Upper lobe of left lung (tissue), 6 donors: ENCODE results near the gene TAGLN3. TPM values are rescaled to one million over a fixed set of nuclear protein-coding genes. Genes with fewer than 3 reads are reported as not detected.

Experiments
- ATAC-seq, 2 donors: fragments of 200-7000 bp; cut with Tn5 transposase; one replicate each; pipeline ENCODE4 v1.9.1; 2022; ENCODE audit warnings: mild to moderate bottlenecking in 2 of 2, moderate library complexity in 2 of 2; ENCODE audit not compliant: low FRiP score in 2 of 2
- DNase-seq, 2 donors: peaks; one replicate each; pipeline ENCODE4 v3.0.0-alpha.2; 2019 to 2020
- H3K27ac ChIP-seq, 4 donors: fragments of 200-600 bp; sonication (generic); one replicate each; pipeline ENCODE4 v1.5.1; 2016 to 2019
- H3K27me3 ChIP-seq, 4 donors: fragments of 200-600 bp; sonication (generic); one replicate each; pipeline ENCODE4 v1.5.1; 2017 to 2019
- H3K36me3 ChIP-seq, 4 donors: fragments of 200-600 bp; sonication (generic); one replicate each; pipeline ENCODE4 v1.5.1; 2016 to 2019
- H3K4me1 ChIP-seq, 4 donors: fragments of 200-600 bp; sonication (generic); one replicate each; pipeline ENCODE4 v1.5.1; 2018 to 2019
- H3K4me3 ChIP-seq, 4 donors: fragments of 200-600 bp; sonication (generic); one replicate each; pipeline ENCODE4 v1.5.1; 2017 to 2019; ENCODE audit warnings: mild to moderate bottlenecking in 2 of 4, moderate library complexity in 1 of 4
- H3K9me3 ChIP-seq, 4 donors: fragments of 200-600 bp; sonication (generic); one replicate each; pipeline ENCODE4 v1.5.1; 2018 to 2019
- EP300 ChIP-seq, 4 donors: sonication (generic); formaldehyde crosslinking; IDR thresholded peaks; one replicate each; pipeline ENCODE4 v1.5.1; 2017; ENCODE audit warnings: antibody characterized with exemption in 4 of 4, control low read depth in 2 of 4
- POLR2A ChIP-seq, 4 donors: fragments of 450-650 bp; IDR thresholded peaks; one replicate each; pipeline ENCODE4 v1.5.1; 2016 to 2017; ENCODE audit warnings: antibody characterized with exemption in 4 of 4, mild to moderate bottlenecking in 2 of 4
- POLR2AphosphoS5 ChIP-seq, 2 donors: sonication (generic); formaldehyde crosslinking; IDR thresholded peaks; one replicate each; pipeline ENCODE4 v1.5.1; 2017; ENCODE audit warnings: antibody characterized with exemption in 2 of 2
- WGBS, 2 donors: methylation state at CpG; one replicate each; pipeline ENCODE4 v1.1.5; 2017 to 2018; 5-methylcytosine and 5-hydroxymethylcytosine counted together
- total RNA-seq, 6 donors: library from RNA; depleted of rRNA in 4 of 6; stranded (reverse); fragments of >200 nt in 4 of 6; gene quantifications; one replicate each; pipeline versions ENCODE4 v1.1.0 to v1.2.1, GENCODE V29; 2016 to 2021
- TF ChIP-seq, protein P1 (sequence below), 6 experiments: fragments of 450-650 bp in 4 of 6; fragments of 200-600 bp in 2 of 6; sonication (generic) in 2 of 6; IDR thresholded peaks; one replicate each; pipeline ENCODE4 v1.5.1; 2016 to 2019; ENCODE audit warnings: antibody characterized with exemption in 6 of 6
- donor health status: DM: no; HTN: no; CAD: no; lungs with moderate emphysema.
- donor health status: DM: no; HTN: yes; CAD: no; lungs with severe emphysema.

TAGLN3 gene
- total RNA-seq, result 1 to 10 TPM in 1 of 6 donors, not detected in 5; 1.5 TPM

DNA sequence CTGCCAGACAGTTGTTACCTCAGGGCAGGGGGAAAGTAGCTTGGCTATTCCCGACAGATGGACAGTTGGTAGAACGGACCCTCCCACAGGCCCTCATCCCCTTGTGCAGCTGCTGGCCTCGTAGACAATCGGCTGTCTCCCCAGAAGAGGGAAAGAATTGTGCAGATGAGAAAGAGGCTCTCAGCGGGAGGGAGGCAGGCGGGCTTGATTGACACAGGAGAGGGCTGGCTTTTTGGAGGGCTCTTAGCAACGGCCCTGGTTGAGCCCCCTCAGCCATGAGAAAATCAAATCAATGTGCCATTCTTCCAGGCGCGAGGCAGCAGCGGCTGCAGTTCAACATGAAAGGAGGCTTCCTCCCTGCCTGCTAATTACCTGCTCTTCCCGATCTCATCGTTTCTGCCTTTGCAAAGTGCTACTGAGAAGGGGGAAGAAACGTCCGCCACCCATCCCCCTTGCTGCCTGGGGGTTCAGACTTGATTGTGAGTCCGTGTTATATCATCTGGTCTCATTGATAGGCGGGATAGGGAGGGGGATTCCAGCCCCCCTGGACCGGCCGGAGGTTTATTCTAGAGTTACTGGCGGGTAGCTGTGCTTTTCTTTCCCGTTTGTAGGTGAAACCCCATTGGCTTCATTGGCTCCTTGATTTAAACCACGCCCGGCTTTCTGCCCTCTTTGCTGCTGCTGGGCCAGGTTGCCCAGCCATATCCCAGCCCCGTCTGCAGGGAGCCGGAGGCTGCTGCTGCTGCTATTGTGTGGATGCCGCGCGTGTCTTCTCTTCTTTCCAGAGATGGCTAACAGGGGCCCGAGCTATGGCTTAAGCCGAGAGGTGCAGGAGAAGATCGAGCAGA lies at the start of gene TAGLN3:
Gene TAGLN3 (plus strand): TSS at position 287 of the 848 bp plus-strand sequence. CDS start 501 bp downstream, at position 788.
- Histone ChIP-seq H3K27ac (no peak within 1 kb of the TSS), H3K9me3 (no peaks in the 10 kb centered on the region), H3K4me1 (peaks cover 9 to 13% (median 11%) of the 10 kb centered on the region in 4 donors), H3K4me3 (peak within 1 kb of the TSS; percentile 9 to 45 (median 30)), H3K36me3 (no peaks in the 10 kb centered on the region), H3K27me3 (peaks cover 0 to 3% (median 0%) of the 10 kb centered on the region in 4 donors)
- DNase-seq, result peak in 1 of 2 donors; percentile 54
- ATAC-seq, result peak; percentile 7 to 53
- 15 to 23% methylated on average over 27 to 30 of the region's 30 CpGs for WGBS, 2 donors
- TF ChIP-seq, protein P1, sequence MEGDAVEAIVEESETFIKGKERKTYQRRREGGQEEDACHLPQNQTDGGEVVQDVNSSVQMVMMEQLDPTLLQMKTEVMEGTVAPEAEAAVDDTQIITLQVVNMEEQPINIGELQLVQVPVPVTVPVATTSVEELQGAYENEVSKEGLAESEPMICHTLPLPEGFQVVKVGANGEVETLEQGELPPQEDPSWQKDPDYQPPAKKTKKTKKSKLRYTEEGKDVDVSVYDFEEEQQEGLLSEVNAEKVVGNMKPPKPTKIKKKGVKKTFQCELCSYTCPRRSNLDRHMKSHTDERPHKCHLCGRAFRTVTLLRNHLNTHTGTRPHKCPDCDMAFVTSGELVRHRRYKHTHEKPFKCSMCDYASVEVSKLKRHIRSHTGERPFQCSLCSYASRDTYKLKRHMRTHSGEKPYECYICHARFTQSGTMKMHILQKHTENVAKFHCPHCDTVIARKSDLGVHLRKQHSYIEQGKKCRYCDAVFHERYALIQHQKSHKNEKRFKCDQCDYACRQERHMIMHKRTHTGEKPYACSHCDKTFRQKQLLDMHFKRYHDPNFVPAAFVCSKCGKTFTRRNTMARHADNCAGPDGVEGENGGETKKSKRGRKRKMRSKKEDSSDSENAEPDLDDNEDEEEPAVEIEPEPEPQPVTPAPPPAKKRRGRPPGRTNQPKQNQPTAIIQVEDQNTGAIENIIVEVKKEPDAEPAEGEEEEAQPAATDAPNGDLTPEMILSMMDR (IDR thresholded peaks at IDR 0.05), result no peak
- TF ChIP-seq POLR2A (IDR thresholded peaks at IDR 0.05) (no peak), POLR2AphosphoS5 (IDR thresholded peaks at IDR 0.05) (no peak), EP300 (IDR thresholded peaks at IDR 0.05) (no peak)

DNA sequence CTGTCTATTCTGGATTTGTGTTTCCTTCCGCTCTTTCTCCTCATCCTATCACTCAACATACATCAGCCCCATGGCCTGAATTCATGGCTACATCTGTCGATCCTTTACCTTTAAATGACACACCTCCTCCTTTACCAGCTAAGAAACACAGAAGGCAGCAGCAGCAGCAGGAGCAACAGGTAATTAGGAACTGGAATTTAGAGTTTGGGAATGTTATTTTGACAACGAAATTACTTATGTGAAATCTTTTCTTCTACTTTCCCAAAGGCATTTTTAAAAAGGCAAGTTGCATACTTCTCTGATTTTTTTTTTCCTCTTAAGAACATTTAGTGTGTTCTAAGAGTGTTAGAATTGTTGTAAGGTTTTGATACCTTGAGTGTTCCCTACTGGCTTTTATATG lies 49.0 kb upstream of the TAGLN3 start:
- H3K27ac ChIP-seq, result no peak overlapping the region
- DNase-seq, result no peak
- no peak for ATAC-seq
- 79 to 82% methylated on average over 3 of the region's 3 CpGs for WGBS, 2 donors
- no peak for TF ChIP-seq POLR2A (IDR thresholded peaks at IDR 0.05)
- no peak for TF ChIP-seq EP300 (IDR thresholded peaks at IDR 0.05)
- TF ChIP-seq POLR2AphosphoS5 (IDR thresholded peaks at IDR 0.05), result no peak
- TF ChIP-seq, protein P1 (IDR thresholded peaks at IDR 0.05), result no peak
- no peaks in the 10 kb centered on the region for H3K9me3 ChIP-seq
- no peaks in the 10 kb centered on the region for H3K4me1 ChIP-seq
- no peaks in the 10 kb centered on the region for H3K27me3 ChIP-seq
- H3K4me3 ChIP-seq, result no peak overlapping the region
- H3K36me3 ChIP-seq, result peaks cover 0 to 20% (median 0%) of the 10 kb centered on the region in 4 donors

DNA sequence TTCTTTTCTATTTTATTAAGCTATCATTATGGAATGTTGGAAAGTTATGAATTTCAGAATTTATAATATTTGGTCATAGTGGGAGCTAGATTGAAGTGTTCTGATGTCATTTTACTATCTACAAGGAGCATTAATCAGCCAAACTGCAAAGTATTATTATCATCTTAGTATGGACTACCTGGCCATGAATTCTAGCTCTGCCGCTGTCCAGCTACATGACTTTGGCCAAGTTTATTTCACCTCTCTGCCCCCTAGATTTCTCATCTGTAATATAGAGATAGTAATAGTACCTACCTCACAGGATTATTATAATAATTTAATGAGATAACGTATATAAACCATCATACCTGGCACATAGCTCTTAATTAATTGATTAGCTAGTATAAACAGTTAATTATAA lies 47.7 kb upstream of the TAGLN3 start:
- Histone ChIP-seq H3K36me3 (peaks cover 0 to 17% (median 0%) of the 10 kb centered on the region in 4 donors), H3K4me3 (no peak overlapping the region), H3K27me3 (no peaks in the 10 kb centered on the region), H3K9me3 (no peaks in the 10 kb centered on the region), H3K27ac (no peak overlapping the region), H3K4me1 (no peaks in the 10 kb centered on the region)
- WGBS, 2 donors, result 97% methylated on average over 2 of the region's 2 CpGs
- no peak for DNase-seq
- TF ChIP-seq EP300 (IDR thresholded peaks at IDR 0.05), result no peak
- no peak for TF ChIP-seq POLR2A (IDR thresholded peaks at IDR 0.05)
- no peak for TF ChIP-seq POLR2AphosphoS5 (IDR thresholded peaks at IDR 0.05)
- TF ChIP-seq, protein P1 (IDR thresholded peaks at IDR 0.05), result no peak
- ATAC-seq, result no peak

DNA sequence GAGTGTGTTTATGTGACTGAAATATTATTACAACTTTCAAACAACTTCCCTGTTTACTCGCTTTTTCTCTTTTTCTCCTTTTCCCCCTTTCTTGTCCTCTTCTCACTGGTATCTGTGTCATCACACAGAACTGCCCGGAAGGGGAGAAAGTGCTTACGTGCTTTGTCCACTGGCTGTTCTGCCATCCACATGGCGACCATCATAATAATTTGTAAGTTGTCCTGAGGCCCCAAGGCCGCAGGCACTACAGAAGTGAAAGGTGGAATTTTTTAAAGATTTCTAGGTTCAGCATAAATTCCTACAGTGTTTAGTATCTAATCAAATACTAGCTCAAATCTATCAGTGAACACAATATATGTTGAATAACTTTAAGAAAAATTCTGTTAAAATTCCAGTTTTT lies 46.6 kb upstream of the TAGLN3 start:
- H3K27ac ChIP-seq, result no peak overlapping the region
- H3K36me3 ChIP-seq, result peaks cover 0 to 17% (median 0%) of the 10 kb centered on the region in 4 donors
- DNase-seq (no peak), ATAC-seq (no peak)
- no peaks in the 10 kb centered on the region for H3K27me3 ChIP-seq
- TF ChIP-seq, protein P1 (IDR thresholded peaks at IDR 0.05), result no peak
- TF ChIP-seq EP300 (IDR thresholded peaks at IDR 0.05) (no peak), POLR2AphosphoS5 (IDR thresholded peaks at IDR 0.05) (no peak)
- H3K4me1 ChIP-seq, result no peaks in the 10 kb centered on the region
- H3K9me3 ChIP-seq, result no peaks in the 10 kb centered on the region
- WGBS, 2 donors, result 95% methylated on average over 5 of the region's 5 CpGs
- no peak overlapping the region for H3K4me3 ChIP-seq
